Tibial artery (tissue), 4 donors: ENCODE results near the gene TDRD3.
A peak's percentile ranks its signal among the peaks of the same experiment; 100 is the strongest.

Experiments used
- DNase-seq, 2 donors: peaks; one replicate each; pipeline ENCODE4 v3.0.0-alpha.2; 2019
- H3K27ac ChIP-seq, 2 donors: fragments of 200-600 bp; sonication (generic) in 1 of 2; 1 replicate in 1 of 2; 2 replicates in 1 of 2; pipeline ENCODE4 v1.5.1; 2018 to 2019; ENCODE audit warnings: mild to moderate bottlenecking in 1 of 2
- H3K27me3 ChIP-seq, 2 donors: fragments of 200-600 bp; sonication (generic) in 1 of 2; one replicate each; pipeline versions ENCODE4 v1.5.1 to v1.6.0; 2016 to 2019
- H3K36me3 ChIP-seq, 3 donors: fragments of 200-600 bp; sonication (generic) in 2 of 3; one replicate each; pipeline ENCODE4 v1.5.1; 2016 to 2019; ENCODE audit warnings: mild to moderate bottlenecking in 2 of 3
- H3K4me1 ChIP-seq, 4 donors: fragments of 200-600 bp; sonication (generic) in 2 of 4; 1 replicate in 3 of 4; 2 replicates in 1 of 4; pipeline ENCODE4 v1.5.1; 2016 to 2019
- H3K4me3 ChIP-seq, 2 donors: fragments of 200-600 bp; sonication (generic) in 1 of 2; 1 replicate in 1 of 2; 2 replicates in 1 of 2; pipeline ENCODE4 v1.5.1; 2018 to 2019; ENCODE audit warnings: mild to moderate bottlenecking in 2 of 2
- H3K9me3 ChIP-seq, 3 donors: fragments of 200-600 bp; sonication (generic) in 1 of 3; one replicate each; pipeline ENCODE4 v1.5.1; 2016 to 2019
- CTCF ChIP-seq, 2 experiments: fragments of 200-600 bp in 1 of 2; fragments of 450-650 bp in 1 of 2; IDR thresholded peaks; one replicate each; pipeline ENCODE4 v1.5.1; 2017 to 2019; ENCODE audit warnings: antibody characterized with exemption in 2 of 2, mild to moderate bottlenecking in 1 of 2, moderate library complexity in 1 of 2
- intact Hi-C: fragments of 100-400 bp; cut with DNase I; formaldehyde crosslinking; loops from one replicate; pipeline ENCODE4 v1.15.0; 2023; ENCODE audit warnings: low total_unique reads

The TDRD3 gene

GRCh38 chr13:60392131-60392530, 4.9 kb upstream of the TDRD3 start:
- Histone ChIP-seq H3K27ac (no peak overlapping the region), H3K4me1 (no peaks in the 10 kb centered on the region), H3K36me3 (no peaks in the 10 kb centered on the region), H3K27me3 (no peaks in the 10 kb centered on the region), H3K4me3 (no peak overlapping the region), H3K9me3 (no peaks in the 10 kb centered on the region)
- no peak for DNase-seq
- TF ChIP-seq CTCF (IDR thresholded peaks at IDR 0.05) = no peak
- intact Hi-C loops = no loop called here

GRCh38 chr13:60395971-60396782, 843 bp upstream of the TDRD3 start:
- H3K27me3 ChIP-seq = no peaks in the 10 kb centered on the region
- peaks cover 0 to 26% (median 13%) of the 10 kb centered on the region in 4 donors for H3K4me1 ChIP-seq
- no peaks in the 10 kb centered on the region for H3K9me3 ChIP-seq
- no peaks in the 10 kb centered on the region for H3K36me3 ChIP-seq
- DNase-seq = peak; percentile 89 to 95
- H3K27ac ChIP-seq = peak overlapping the region; percentile 99
- H3K4me3 ChIP-seq = peak overlapping the region; percentile 89 to 96
- no peak for TF ChIP-seq CTCF (IDR thresholded peaks at IDR 0.05)
- intact Hi-C loops = no loop called here

GRCh38 chr13:60397704-60398378, 821 bp downstream of the TDRD3 start:
- TF ChIP-seq CTCF (IDR thresholded peaks at IDR 0.05) = no peak
- H3K4me1 ChIP-seq = peaks cover 0 to 26% (median 13%) of the 10 kb centered on the region in 4 donors
- H3K27me3 ChIP-seq = no peaks in the 10 kb centered on the region
- intact Hi-C loops = no loop called here
- no peaks in the 10 kb centered on the region for H3K9me3 ChIP-seq
- H3K27ac ChIP-seq = peak overlapping the region; percentile 99
- peak overlapping the region; percentile 89 to 96 for H3K4me3 ChIP-seq
- H3K36me3 ChIP-seq = no peaks in the 10 kb centered on the region
- peak; percentile 45 to 76 for DNase-seq

- H3K27ac ChIP-seq = peak overlapping the region; percentile 99
- H3K9me3 ChIP-seq = no peaks in the 10 kb centered on the region
- peaks cover 0 to 26% (median 13%) of the 10 kb centered on the region in 4 donors for H3K4me1 ChIP-seq
- H3K4me3 ChIP-seq = peak overlapping the region; percentile 89 to 96
- DNase-seq = no peak
- intact Hi-C loops = no loop called here
- TF ChIP-seq CTCF (IDR thresholded peaks at IDR 0.05) = no peak
- H3K27me3 ChIP-seq = no peaks in the 10 kb centered on the region
- no peaks in the 10 kb centered on the region for H3K36me3 ChIP-seq
These were observed 1.4 kb downstream of the TDRD3 start for GRCh38 chr13:60398379-60398891.

GRCh38 chr13:60398907-60399589, 2.0 kb downstream of the TDRD3 start:
- peak overlapping the region; percentile 99 for H3K27ac ChIP-seq
- no peaks in the 10 kb centered on the region for H3K36me3 ChIP-seq
- no peaks in the 10 kb centered on the region for H3K27me3 ChIP-seq
- no peak for DNase-seq
- H3K4me3 ChIP-seq = peak overlapping the region; percentile 89 to 96
- no peak for TF ChIP-seq CTCF (IDR thresholded peaks at IDR 0.05)
- intact Hi-C loops = no loop called here
- H3K9me3 ChIP-seq = no peaks in the 10 kb centered on the region
- H3K4me1 ChIP-seq = peaks cover 0 to 26% (median 13%) of the 10 kb centered on the region in 4 donors
